ENCODE data around the gene FA2H. TPM values are rescaled to one million over a fixed set of nuclear protein-coding genes. Genes with fewer than 3 reads are reported as not detected.
A peak's percentile ranks its signal among the peaks of the same experiment; 100 is the strongest.
"Not testable (repeated sequence)": the region's sequence is repeated elsewhere in the genome, so short reads cannot be mapped to it uniquely, and the experiment has no call there.

FA2H gene
- total RNA-seq, 2 donors from 2014 or later: 2.1 to 2.4 TPM

GRCh38 chr16:74725651-74726455, 48.8 kb downstream of the FA2H start:
- no peaks in the 10 kb centered on the region for H3K36me3 Mint-ChIP-seq (ENCODE audit: low read depth)
- no peak overlapping the region for H3K9ac ChIP-seq (ENCODE audit: extremely low read depth, low read length, poor library complexity, severe bottlenecking)

GRCh38 chr16:74724820-74725549, 49.6 kb downstream of the FA2H start:
- H3K36me3 ChIP-seq (ENCODE audit: control insufficient read depth, insufficient read depth, low read length): no peaks in the 10 kb centered on the region
- TF ChIP-seq CTCF (conservative IDR thresholded peaks at IDR 0.05): peak; percentile 27
- Mint-ChIP-seq H3K36me3 (ENCODE audit: low read depth) (no peaks in the 10 kb centered on the region), H3K4me3 (no peak overlapping the region), H3K27ac (no peak overlapping the region), H3K27me3 (ENCODE audit: insufficient read depth) (no peaks in the 10 kb centered on the region), H3K4me1 (peaks cover 4% of the 10 kb centered on the region), H3K9me3 (peaks cover 11% of the 10 kb centered on the region)
- DNase-seq: no peak
- no peaks in the 10 kb centered on the region for H3K27me3 ChIP-seq (ENCODE audit: control insufficient read depth, insufficient read depth, low read length, poor library complexity, severe bottlenecking)
- peaks cover 2% of the 10 kb centered on the region for H3K4me1 ChIP-seq (ENCODE audit: control insufficient read depth, insufficient read depth, low read length)
- peaks cover 10% of the 10 kb centered on the region for H3K9me3 ChIP-seq (ENCODE audit: control insufficient read depth, low read length)
- H3K4me3 ChIP-seq (ENCODE audit: low read length): no peak overlapping the region
- H3K27ac ChIP-seq (ENCODE audit: low read depth, low read length): no peak overlapping the region
- 73 to 83% methylated on average over 10 to 19 of the region's 19 CpGs for WGBS, 2 experiments (ENCODE audit: insufficient coverage in 1 of 2, insufficient read length in 1 of 2)
- H3K9ac ChIP-seq (ENCODE audit: extremely low read depth, low read length, poor library complexity, severe bottlenecking): no peak overlapping the region

More at GRCh38 chr16:74725651-74726455, 48.8 kb downstream of the FA2H start:
- H3K36me3 ChIP-seq (ENCODE audit: control insufficient read depth, insufficient read depth, low read length): no peaks in the 10 kb centered on the region
- H3K27me3 ChIP-seq (ENCODE audit: control insufficient read depth, insufficient read depth, low read length, poor library complexity, severe bottlenecking): no peaks in the 10 kb centered on the region
- no peak overlapping the region for H3K27ac Mint-ChIP-seq
- H3K9me3 ChIP-seq (ENCODE audit: control insufficient read depth, low read length): peaks cover 10% of the 10 kb centered on the region
- DNase-seq: no peak
- H3K27ac ChIP-seq (ENCODE audit: low read depth, low read length): no peak overlapping the region
- H3K4me3 Mint-ChIP-seq: no peak overlapping the region
- 93 to 96% methylated on average over 9 to 11 of the region's 12 CpGs for WGBS, 2 experiments (ENCODE audit: insufficient coverage in 1 of 2, insufficient read length in 1 of 2)
- H3K27me3 Mint-ChIP-seq (ENCODE audit: insufficient read depth): no peaks in the 10 kb centered on the region
- no peak for TF ChIP-seq CTCF (conservative IDR thresholded peaks at IDR 0.05)
- H3K4me1 Mint-ChIP-seq: peaks cover 11% of the 10 kb centered on the region
- peaks cover 11% of the 10 kb centered on the region for H3K9me3 Mint-ChIP-seq
- H3K4me1 ChIP-seq (ENCODE audit: control insufficient read depth, insufficient read depth, low read length): peaks cover 10% of the 10 kb centered on the region
- H3K4me3 ChIP-seq (ENCODE audit: low read length): no peak overlapping the region

GRCh38 chr16:74723256-74723655, 51.4 kb downstream of the FA2H start:
- H3K27ac Mint-ChIP-seq: no peak overlapping the region
- TF ChIP-seq CTCF (conservative IDR thresholded peaks at IDR 0.05): no peak
- no peaks in the 10 kb centered on the region for H3K27me3 Mint-ChIP-seq (ENCODE audit: insufficient read depth)
- 92 to 97% methylated on average over 5 to 7 of the region's 7 CpGs for WGBS, 2 experiments (ENCODE audit: insufficient coverage in 1 of 2, insufficient read length in 1 of 2)
- no peak for DNase-seq
- no peak overlapping the region for H3K9ac ChIP-seq (ENCODE audit: extremely low read depth, low read length, poor library complexity, severe bottlenecking)
- H3K36me3 ChIP-seq (ENCODE audit: control insufficient read depth, insufficient read depth, low read length): no peaks in the 10 kb centered on the region
- no peak overlapping the region for H3K4me3 ChIP-seq (ENCODE audit: low read length)
- H3K4me1 Mint-ChIP-seq: no peaks in the 10 kb centered on the region
- peaks cover 11% of the 10 kb centered on the region for H3K9me3 Mint-ChIP-seq
- H3K4me3 Mint-ChIP-seq: no peak overlapping the region
- H3K4me1 ChIP-seq (ENCODE audit: control insufficient read depth, insufficient read depth, low read length): no peaks in the 10 kb centered on the region
- peaks cover 10% of the 10 kb centered on the region for H3K9me3 ChIP-seq (ENCODE audit: control insufficient read depth, low read length)
- no peaks in the 10 kb centered on the region for H3K27me3 ChIP-seq (ENCODE audit: control insufficient read depth, insufficient read depth, low read length, poor library complexity, severe bottlenecking)
- no peaks in the 10 kb centered on the region for H3K36me3 Mint-ChIP-seq (ENCODE audit: low read depth)
- H3K27ac ChIP-seq (ENCODE audit: low read depth, low read length): no peak overlapping the region

GRCh38 chr16:74722156-74722555, 52.5 kb downstream of the FA2H start:
- H3K36me3 ChIP-seq (ENCODE audit: control insufficient read depth, insufficient read depth, low read length); H3K9ac ChIP-seq (ENCODE audit: extremely low read depth, low read length, poor library complexity, severe bottlenecking); H3K4me1 ChIP-seq (ENCODE audit: control insufficient read depth, insufficient read depth, low read length); H3K27me3 Mint-ChIP-seq (ENCODE audit: insufficient read depth); H3K27ac Mint-ChIP-seq; H3K4me3 ChIP-seq (ENCODE audit: low read length); H3K27ac ChIP-seq (ENCODE audit: low read depth, low read length); DNase-seq; H3K4me1 Mint-ChIP-seq; H3K27me3 ChIP-seq (ENCODE audit: control insufficient read depth, insufficient read depth, low read length, poor library complexity, severe bottlenecking); H3K36me3 Mint-ChIP-seq (ENCODE audit: low read depth); H3K4me3 Mint-ChIP-seq; H3K9me3 Mint-ChIP-seq; H3K9me3 ChIP-seq (ENCODE audit: control insufficient read depth, low read length): not testable (repeated sequence)
- WGBS, 2 experiments (ENCODE audit: insufficient coverage in 1 of 2, insufficient read length in 1 of 2): 87 to 89% methylated on average over 2 of the region's 2 CpGs

Measured in endodermal cell (in vitro differentiated cells).